IMR-90 (cell line): ENCODE data around the gene CLDN24. TPM values are rescaled to one million over a fixed set of nuclear protein-coding genes. Genes with fewer than 3 reads are reported as not detected.

ENCODE experiments used
- ATAC-seq: fragments of 200-7000 bp; cut with Tn5 transposase; 2 replicates; pipeline ENCODE4 v1.9.1; 2020; ENCODE audit warnings: low read depth, mild to moderate bottlenecking, moderate library complexity
- BruUV-seq: library from RNA; stranded (reverse); fragments of 400-500 nt; replicated peaks from 2 replicates; lab custom pipeline; 2021; lab: Mats Ljungman, UMichigan
- CTCF ChIA-PET: fragments of 300-600 bp; formaldehyde crosslinking; extraction: SDS; loops from one replicate; lab custom pipeline; 2021; ENCODE audit warnings: antibody characterized with exemption; lab: Yijun Ruan, JAX
- POLR2A ChIA-PET: fragments of 300-600 bp; sonication (Branson Sonifier 250); formaldehyde crosslinking; loops from one replicate; lab custom pipeline; 2022; ENCODE audit warnings: antibody characterized with exemption; ENCODE audit not compliant: unreplicated experiment; lab: Charles Lee
- DNase-seq: peaks from one replicate; pipeline ENCODE4 v3.0.0; 2013
- H2AFZ ChIP-seq: replicated peaks from 2 replicates; pipeline ENCODE3; 2013; ENCODE audit warnings: low read length, mild to moderate bottlenecking; ENCODE audit not compliant: poor library complexity
- H2AK5ac ChIP-seq: 2 replicates; pipeline ENCODE4 v1.6.1; 2013; ENCODE audit warnings: low read depth, low read length, inconsistent platforms
- H2AK9ac ChIP-seq: replicated peaks from 2 replicates; pipeline ENCODE3; 2013; ENCODE audit warnings: mild to moderate bottlenecking, low read depth, low read length, moderate library complexity; ENCODE audit not compliant: poor library complexity
- H2BK120ac ChIP-seq: 2 replicates; pipeline ENCODE4 v1.6.1; 2013; ENCODE audit warnings: low read depth, low read length, inconsistent platforms
- H2BK15ac ChIP-seq: 3 replicates; pipeline ENCODE4 v1.6.1; 2013; ENCODE audit warnings: low read depth, low read length, inconsistent platforms
- H2BK20ac ChIP-seq: 2 replicates; pipeline ENCODE4 v1.6.1; 2013; ENCODE audit warnings: low read depth, mild to moderate bottlenecking, inconsistent platforms, low read length, moderate library complexity
- H2BK5ac ChIP-seq: 2 replicates; pipeline ENCODE4 v1.6.1; 2013; ENCODE audit warnings: mild to moderate bottlenecking, low read depth, low read length, inconsistent platforms; ENCODE audit not compliant: poor library complexity, severe bottlenecking
- H3K14ac ChIP-seq: replicated peaks from 2 replicates; pipeline ENCODE4 v1.6.1; 2013; ENCODE audit warnings: low read depth, low read length, inconsistent platforms
- H3K18ac ChIP-seq: 2 replicates; pipeline ENCODE4 v1.6.1; 2013; ENCODE audit warnings: low read depth, low read length, control low read depth
- H3K23ac ChIP-seq: 2 replicates; pipeline ENCODE4 v1.6.1; 2013; ENCODE audit warnings: low read depth, low read length, inconsistent platforms
- H3K27ac ChIP-seq: 2 replicates; pipeline ENCODE4 v1.5.1; 2013; ENCODE audit warnings: mild to moderate bottlenecking, control low read depth, low read length; ENCODE audit not compliant: insufficient read depth
- H3K27me3 ChIP-seq: 2 replicates; pipeline ENCODE4 v1.6.1; 2013; ENCODE audit warnings: low read length; ENCODE audit not compliant: control insufficient read depth, insufficient read depth
- H3K36me3 ChIP-seq: 2 replicates; pipeline ENCODE4 v1.6.1; 2013; ENCODE audit warnings: low read length, mixed read lengths; ENCODE audit not compliant: control insufficient read depth, insufficient read depth
- H3K4ac ChIP-seq: 2 replicates; pipeline ENCODE4 v1.6.1; 2013; ENCODE audit warnings: low read depth, low read length, inconsistent platforms
- H3K4me1 ChIP-seq: 2 replicates; pipeline ENCODE4 v1.6.1; 2013; ENCODE audit warnings: low read length, mixed read lengths; ENCODE audit not compliant: control insufficient read depth, insufficient read depth
- H3K4me2 ChIP-seq: 2 replicates; pipeline ENCODE4 v1.6.1; 2013; ENCODE audit warnings: low read depth, mild to moderate bottlenecking, control low read depth, low read length, moderate library complexity
- H3K4me3 ChIP-seq: 2 replicates; pipeline ENCODE4 v1.5.1; 2013; ENCODE audit warnings: low read depth, mild to moderate bottlenecking, control low read depth, low read length, moderate library complexity; ENCODE audit not compliant: insufficient read depth
- H3K56ac ChIP-seq: 2 replicates; pipeline ENCODE4 v1.6.1; 2013; ENCODE audit warnings: low read length, inconsistent platforms; ENCODE audit not compliant: insufficient read depth; ENCODE audit errors: extremely low read depth
- H3K79me1 ChIP-seq, 2 experiments: 2 replicates each; pipeline ENCODE4 v1.6.1; 2013; ENCODE audit warnings: low read length in 2 of 2, inconsistent platforms in 1 of 2, low read depth in 1 of 2
- H3K9ac ChIP-seq: 2 replicates; pipeline ENCODE4 v1.6.1; 2013; ENCODE audit warnings: low read depth, low read length, control low read depth
- H3K9me1 ChIP-seq: 2 replicates; pipeline ENCODE4 v1.6.1; 2013; ENCODE audit warnings: low read length, inconsistent platforms; ENCODE audit not compliant: insufficient read depth
- H3K9me3 ChIP-seq: 2 replicates; pipeline ENCODE4 v1.6.1; 2013; ENCODE audit warnings: low read length; ENCODE audit not compliant: control insufficient read depth, insufficient read depth
- H4K20me1 ChIP-seq: 2 replicates; pipeline ENCODE4 v1.6.1; 2013; ENCODE audit warnings: low read length, inconsistent platforms; ENCODE audit not compliant: insufficient read depth
- H4K5ac ChIP-seq: 2 replicates; pipeline ENCODE4 v1.6.1; 2013; ENCODE audit warnings: mild to moderate bottlenecking, low read depth, low read length, control low read depth
- H4K8ac ChIP-seq, 2 experiments: 2 replicates each; pipeline ENCODE4 v1.6.1; 2013; ENCODE audit warnings: low read depth in 2 of 2, low read length in 2 of 2, control low read depth in 1 of 2, inconsistent platforms in 1 of 2
- H4K91ac ChIP-seq: 2 replicates; pipeline ENCODE4 v1.6.1; 2013; ENCODE audit warnings: low read depth, low read length, inconsistent platforms; ENCODE audit not compliant: insufficient read depth
- BHLHE40 ChIP-seq: fragments of 150-350 bp; IDR thresholded peaks from 2 replicates; pipeline ENCODE4 v1.6.1; 2016; ENCODE audit warnings: mild to moderate bottlenecking, low read depth, low read length
- CEBPB ChIP-seq: IDR thresholded peaks from 2 replicates; pipeline ENCODE4 v1.6.1; 2012; ENCODE audit warnings: low read depth, low read length, improper control_type of control experiment
- CHD1 ChIP-seq: IDR thresholded peaks from 2 replicates; pipeline ENCODE4 v1.6.1; 2012; ENCODE audit warnings: low read depth, low read length, improper control_type of control experiment
- FOS ChIP-seq: fragments of 150-350 bp; IDR thresholded peaks from 2 replicates; pipeline ENCODE4 v1.6.1; 2016; ENCODE audit warnings: low read depth, low read length
- MAFK ChIP-seq: IDR thresholded peaks from 2 replicates; pipeline ENCODE4 v1.6.1; 2012; ENCODE audit warnings: low read depth, low read length, improper control_type of control experiment
- MAZ ChIP-seq: IDR thresholded peaks from 2 replicates; pipeline ENCODE4 v1.6.1; 2012; ENCODE audit warnings: low read depth, mild to moderate bottlenecking, low read length, improper control_type of control experiment, moderate library complexity, borderline replicate concordance
- MXI1 ChIP-seq: IDR thresholded peaks from 2 replicates; pipeline ENCODE4 v1.6.1; 2012; ENCODE audit warnings: low read depth, mild to moderate bottlenecking, low read length, moderate library complexity, borderline replicate concordance
- NFE2L2 ChIP-seq: fragments of 150-350 bp; IDR thresholded peaks from 2 replicates; pipeline ENCODE4 v1.6.1; 2016; ENCODE audit warnings: low read depth, mild to moderate bottlenecking, low read length
- POLR2A ChIP-seq: IDR thresholded peaks from 2 replicates; pipeline ENCODE4 v1.6.1; 2012; ENCODE audit warnings: mild to moderate bottlenecking, low read depth, low read length
- RAD21 ChIP-seq: IDR thresholded peaks from 2 replicates; pipeline ENCODE4 v1.6.1; 2012; ENCODE audit warnings: low read length, improper control_type of control experiment
- RCOR1 ChIP-seq: IDR thresholded peaks from 2 replicates; pipeline ENCODE4 v1.6.1; 2012; ENCODE audit warnings: mild to moderate bottlenecking, low read length, improper control_type of control experiment; ENCODE audit not compliant: insufficient replicate concordance
- RFX5 ChIP-seq: IDR thresholded peaks from 2 replicates; pipeline ENCODE4 v1.8.0; 2012; ENCODE audit warnings: low read depth, mild to moderate bottlenecking, low read length, moderate library complexity
- SMC3 ChIP-seq: fragments of 150-350 bp; IDR thresholded peaks from 2 replicates; pipeline ENCODE4 v1.6.1; 2016; ENCODE audit warnings: low read depth, mild to moderate bottlenecking, antibody characterized with exemption, low read length, moderate library complexity
- USF2 ChIP-seq: fragments of 150-350 bp; IDR thresholded peaks from 2 replicates; pipeline ENCODE4 v1.6.1; 2017; ENCODE audit warnings: mild to moderate bottlenecking, antibody characterized with exemption, low read length, low read depth
- WGBS, 2 experiments: methylation state at CpG; one replicate each; pipeline versions ENCODE4 v1.1.5 to v1.1.7; 2013; ENCODE audit warnings: missing lambda C conversion rate in 2 of 2; ENCODE audit not compliant: insufficient read length in 1 of 2; ENCODE audit errors: extremely low coverage in 2 of 2; 5-methylcytosine and 5-hydroxymethylcytosine counted together
- dilution Hi-C: fragments of 300-500 bp; cut with HindIII; formaldehyde crosslinking; loops from one replicate; pipeline ENCODE4 v1.14.3; 2018; ENCODE audit warnings: low sequenced_read_pairs; ENCODE audit not compliant: unreplicated experiment
- in situ Hi-C: fragments of 300-500 bp; cut with MboI; formaldehyde crosslinking; loops from 3 replicates; pipeline ENCODE4 v1.14.3; 2019; ENCODE audit warnings: low sequenced_read_pairs, inconsistent platforms, mixed read lengths
- intact Hi-C: fragments of 100-400 bp; cut with micrococcal nuclease; formaldehyde crosslinking; loops from 2 replicates; pipeline ENCODE4 v1.10.0; 2022
- polyA plus RNA-seq, 3 experiments: library from polyadenylated mRNA; depleted of rRNA; stranded (reverse); fragments of >200 nt; gene quantifications; 2 replicates each; pipeline ENCODE4 v1.2.3, GENCODE V29; 2012; ENCODE audit warnings: low replicate concordance in 1 of 3
- total RNA-seq: library from RNA; depleted of rRNA; stranded (reverse); fragments of >200 nt; gene quantifications from 2 replicates; pipeline ENCODE4 v1.2.3, GENCODE V29; 2012
- TF ChIP-seq, protein P1 (sequence below): conservative IDR thresholded peaks from 2 replicates; pipeline ENCODE4 v1.5.1; 2012; ENCODE audit warnings: mild to moderate bottlenecking, low read depth, low read length, improper control_type of control experiment
- TF ChIP-seq, protein P2 (sequence below): fragments of 150-350 bp; IDR thresholded peaks from 2 replicates; pipeline ENCODE4 v1.6.1; 2016; ENCODE audit warnings: low read depth, mild to moderate bottlenecking, low read length, moderate library complexity, borderline replicate concordance

CLDN24 gene
- total and polyA plus RNA-seq, 2 of the 4 experiments (the other 2 are of a cell fraction), result not detected

GRCh38 chr4:183300655-183301054 is 21.6 kb downstream of the CLDN24 start:
- Histone ChIP-seq H3K36me3 (peaks cover 26% of the 10 kb centered on the region), H2AK9ac (no peak overlapping the region), H2BK120ac (no peak overlapping the region), H3K23ac (no peak overlapping the region), H2AK5ac (no peak overlapping the region), H2AFZ (no peak overlapping the region), H3K9me3 (no peaks in the 10 kb centered on the region), H4K8ac (no peak overlapping the region), H3K14ac (no peak overlapping the region), H3K27ac (no peak overlapping the region), H3K9me1 (peaks cover 11% of the 10 kb centered on the region), H2BK15ac (no peak overlapping the region), H4K20me1 (no peaks in the 10 kb centered on the region), H3K18ac (no peak overlapping the region), H3K4me2 (no peak overlapping the region), H3K4me1 (peaks cover 4% of the 10 kb centered on the region; the same call in 1 of the 2 replicates), H4K91ac (no peak overlapping the region), H3K56ac (no peak overlapping the region), H3K27me3 (no peaks in the 10 kb centered on the region), H3K9ac (no peak overlapping the region), H3K4ac (no peak overlapping the region), H3K4me3 (no peak overlapping the region), H3K79me1 (0 out of 4 replicates have a peak, but pooled peaks cover 0 to 4% of the 10 kb centered on the region in 2 experiments), H4K5ac (no peak overlapping the region), H2BK20ac (no peak overlapping the region), H2BK5ac (no peak overlapping the region)
- ChIA-PET CTCF (interaction anchor here (0.6 kb wide), 3 partner anchors 88 to 124 kb away, joined by 3 to 5 read pairs (median 3); no protein-coding TSS in a partner anchor), POLR2A (no interaction called here)
- BruUV-seq, result no TSS peak
- ATAC-seq (no peak), DNase-seq (no peak)
- no CpG with 5 or more reads among the region's 5 CpGs for WGBS, 2 experiments
- dilution Hi-C loops (no loop called here), intact Hi-C loops (no loop called here), in situ Hi-C loops (no loop called here)
- TF ChIP-seq NFE2L2 (no peak), RAD21 (no peak), CEBPB (no peak), RCOR1 (no peak), MXI1 (no peak), RFX5 (no peak), MAFK (no peak), POLR2A (no peak), SMC3 (no peak), BHLHE40 (no peak), CHD1 (no peak), FOS (no peak), MAZ (no peak), USF2 (no peak)
- TF ChIP-seq, protein P1, sequence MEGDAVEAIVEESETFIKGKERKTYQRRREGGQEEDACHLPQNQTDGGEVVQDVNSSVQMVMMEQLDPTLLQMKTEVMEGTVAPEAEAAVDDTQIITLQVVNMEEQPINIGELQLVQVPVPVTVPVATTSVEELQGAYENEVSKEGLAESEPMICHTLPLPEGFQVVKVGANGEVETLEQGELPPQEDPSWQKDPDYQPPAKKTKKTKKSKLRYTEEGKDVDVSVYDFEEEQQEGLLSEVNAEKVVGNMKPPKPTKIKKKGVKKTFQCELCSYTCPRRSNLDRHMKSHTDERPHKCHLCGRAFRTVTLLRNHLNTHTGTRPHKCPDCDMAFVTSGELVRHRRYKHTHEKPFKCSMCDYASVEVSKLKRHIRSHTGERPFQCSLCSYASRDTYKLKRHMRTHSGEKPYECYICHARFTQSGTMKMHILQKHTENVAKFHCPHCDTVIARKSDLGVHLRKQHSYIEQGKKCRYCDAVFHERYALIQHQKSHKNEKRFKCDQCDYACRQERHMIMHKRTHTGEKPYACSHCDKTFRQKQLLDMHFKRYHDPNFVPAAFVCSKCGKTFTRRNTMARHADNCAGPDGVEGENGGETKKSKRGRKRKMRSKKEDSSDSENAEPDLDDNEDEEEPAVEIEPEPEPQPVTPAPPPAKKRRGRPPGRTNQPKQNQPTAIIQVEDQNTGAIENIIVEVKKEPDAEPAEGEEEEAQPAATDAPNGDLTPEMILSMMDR, result no peak
- TF ChIP-seq, protein P2, sequence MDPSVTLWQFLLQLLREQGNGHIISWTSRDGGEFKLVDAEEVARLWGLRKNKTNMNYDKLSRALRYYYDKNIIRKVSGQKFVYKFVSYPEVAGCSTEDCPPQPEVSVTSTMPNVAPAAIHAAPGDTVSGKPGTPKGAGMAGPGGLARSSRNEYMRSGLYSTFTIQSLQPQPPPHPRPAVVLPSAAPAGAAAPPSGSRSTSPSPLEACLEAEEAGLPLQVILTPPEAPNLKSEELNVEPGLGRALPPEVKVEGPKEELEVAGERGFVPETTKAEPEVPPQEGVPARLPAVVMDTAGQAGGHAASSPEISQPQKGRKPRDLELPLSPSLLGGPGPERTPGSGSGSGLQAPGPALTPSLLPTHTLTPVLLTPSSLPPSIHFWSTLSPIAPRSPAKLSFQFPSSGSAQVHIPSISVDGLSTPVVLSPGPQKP, result no peak
